SK-N-MC (cell line): Measurements from ENCODE around the gene NPAS2.

Source experiments
- EZH2 ChIP-seq: fragments of 200-600 bp; sonication (generic); IDR thresholded peaks from one replicate; pipeline ENCODE4 v1.6.1; 2017; ENCODE audit warnings: antibody characterized with exemption
- FOXP2 ChIP-seq: optimal IDR thresholded peaks from 2 replicates; pipeline ENCODE3; 2011; ENCODE audit warnings: mild to moderate bottlenecking, moderate library complexity; ENCODE audit not compliant: insufficient read depth; ENCODE audit errors: extremely low read length, control extremely low read depth
- POLR2AphosphoS5 ChIP-seq: IDR thresholded peaks from 2 replicates; pipeline ENCODE4 v1.6.1; 2012; ENCODE audit warnings: mild to moderate bottlenecking, low read depth, low read length, borderline replicate concordance

- no peak for TF ChIP-seq EZH2
- TF ChIP-seq FOXP2: no peak
- no peak for TF ChIP-seq POLR2AphosphoS5
These were observed 144.3 kb downstream of the NPAS2 start for GRCh38 chr2:100964222-100964621.
